Body of pancreas (tissue), 4 donors: ENCODE measurements around the gene HTR3B. TPM values are rescaled to one million over a fixed set of nuclear protein-coding genes. Genes with fewer than 3 reads are reported as not detected.
A peak's percentile ranks its signal among the peaks of the same experiment; 100 is the strongest.

ENCODE experiments used
- ATAC-seq: fragments of 150-250 bp; one replicate; pipeline ENCODE4 v1.9.1; 2016
- DNase-seq, 4 donors: peaks; one replicate each; pipeline ENCODE4 v3.0.0-alpha.2; 2019
- H3K27ac ChIP-seq, 4 donors: fragments of 200-600 bp; sonication (generic); 1 replicate in 3 of 4; 2 replicates in 1 of 4; pipeline versions ENCODE4 v1.5.1 to v1.6.1; 2016 to 2019; ENCODE audit warnings: mild to moderate bottlenecking in 1 of 4, mixed read lengths in 1 of 4, moderate library complexity in 1 of 4
- H3K27me3 ChIP-seq, 2 donors: fragments of 200-600 bp; sonication (generic); one replicate each; pipeline ENCODE4 v1.6.0; 2016; ENCODE audit warnings: mild to moderate bottlenecking in 1 of 2
- H3K36me3 ChIP-seq, 2 donors: fragments of 200-600 bp; sonication (generic); replicated peaks in 1 of 2; 2 replicates each; pipeline ENCODE4 v1.5.1; 2016; ENCODE audit warnings: low read depth in 2 of 2; ENCODE audit not compliant: insufficient read depth in 1 of 2
- H3K4me1 ChIP-seq: fragments of 200-600 bp; sonication (generic); one replicate; pipeline ENCODE4 v1.6.0; 2016
- H3K4me3 ChIP-seq, 2 donors: fragments of 200-600 bp; sonication (generic); 1 replicate in 1 of 2; 2 replicates in 1 of 2; pipeline ENCODE4 v1.5.1; 2016 to 2019
- H3K9me3 ChIP-seq, 3 donors: fragments of 200-600 bp; sonication (generic); 1 replicate in 2 of 3; 2 replicates in 1 of 3; pipeline ENCODE4 v1.5.1; 2016
- CTCF ChIP-seq, 7 experiments: fragments of 450-650 bp in 4 of 7; fragments of 200-600 bp in 3 of 7; sonication (generic) in 3 of 7; IDR thresholded peaks; one replicate each; pipeline ENCODE4 v1.5.1; 2016 to 2019; ENCODE audit warnings: antibody characterized with exemption in 7 of 7
- POLR2A ChIP-seq, 3 donors: fragments of 450-650 bp; IDR thresholded peaks; one replicate each; pipeline ENCODE4 v1.6.1; 2016; ENCODE audit warnings: antibody characterized with exemption in 3 of 3, mild to moderate bottlenecking in 2 of 3
- WGBS, 2 donors: methylation state at CpG; one replicate each; pipeline ENCODE4 v1.1.5; 2017; 5-methylcytosine and 5-hydroxymethylcytosine counted together
- intact Hi-C: fragments of 100-400 bp; cut with DNase I; formaldehyde crosslinking; loops from one replicate; pipeline ENCODE4 v1.15.1; 2023
- small RNA-seq: library from RNA; depleted of rRNA; stranded (forward); fragments of <200 nt; gene quantifications from one replicate; pipeline ENCODE3, GENCODE V24; 2016
- total RNA-seq, 2 donors: library from RNA; depleted of rRNA; stranded (reverse); fragments of >200 nt; gene quantifications; one replicate each; pipeline ENCODE4 v1.1.0, GENCODE V29; 2016

HTR3B gene
- total RNA-seq, 2 donors from 2014 or later, result not detected

- Histone ChIP-seq H3K9me3 (no peaks in the 10 kb centered on the region), H3K27me3 (no peaks in the 10 kb centered on the region), H3K36me3 (no peaks in the 10 kb centered on the region), H3K4me3 (no peak overlapping the region), H3K4me1 (no peaks in the 10 kb centered on the region), H3K27ac (no peak overlapping the region)
- no peak for ATAC-seq
- 0 to 1% methylated on average over 6 of the region's 6 CpGs for WGBS, 2 donors
- TF ChIP-seq CTCF (IDR thresholded peaks at IDR 0.05) (peak; percentile 17 to 67 (median 64)), POLR2A (IDR thresholded peaks at IDR 0.05) (no peak)
- intact Hi-C loops, result loop anchor here (5.0 kb wide), 1 partner anchor 268 kb away; no protein-coding TSS in a partner anchor
- DNase-seq, result peak in 3 of 4 donors; percentile 16 to 43 (median 38)
These were observed 89.7 kb downstream of the HTR3B start for GRCh38 chr11:113994077-113994954.

Small RNA genes within 50 kb of the gene (small RNA-seq; reads per million reads assigned to genes)
- not detected for gene RNU6-1107P

Other genes with a start within 250 kb of the HTR3B start
- under 1 TPM in 1 of 2 donors, not detected in 1; 0.33 TPM for gene TMPRSS5, start 198.5 kb upstream of the HTR3B start, total RNA-seq
- 10 to 100 TPM in 1 of 2 donors, 1 to 10 TPM in 1; 6.9 to 10.4 TPM for gene ZW10, start 131.1 kb upstream of the HTR3B start, total RNA-seq
- not detected for gene CLDN25, start 125.0 kb upstream of the HTR3B start, total RNA-seq
- 10 to 100 TPM; 17.9 to 31.0 TPM for gene USP28, start 29.2 kb upstream of the HTR3B start, total RNA-seq
- gene HTR3A, start 70.3 kb downstream of the HTR3B start, total RNA-seq, result 1 to 10 TPM in 1 of 2 donors, under 1 TPM in 1; 0.33 to 1.0 TPM
- gene ZBTB16, start 154.9 kb downstream of the HTR3B start, total RNA-seq, result 100 to 1,000 TPM in 1 of 2 donors, 10 to 100 TPM in 1; 96.5 to 150 TPM